H1 (cell line): ENCODE results near the gene MMAB. TPM values are rescaled to one million over a fixed set of nuclear protein-coding genes. Genes with fewer than 3 reads are reported as not detected.

ENCODE experiments used
- ASH2L ChIP-seq: fragments of 200-600, 300-600 bp; sonication (generic); IDR thresholded peaks from one replicate; pipeline ENCODE4 v1.7.1; 2017; ENCODE audit warnings: low read length
- CHD1 ChIP-seq: IDR thresholded peaks from 2 replicates; pipeline ENCODE4 v1.6.1; 2012; ENCODE audit warnings: low read depth, low read length, improper control_type of control experiment
- CHD7 ChIP-seq: fragments of 300-600 bp; sonication (generic); IDR thresholded peaks from 2 replicates; pipeline ENCODE4 v1.7.1; 2012; ENCODE audit warnings: low read length, moderate library complexity, mild to moderate bottlenecking, inconsistent platforms; ENCODE audit not compliant: insufficient replicate concordance
- EGR1 ChIP-seq: IDR thresholded peaks from 2 replicates; pipeline ENCODE4 v1.6.1; 2011; ENCODE audit warnings: low read depth, low read length, borderline replicate concordance
- FOSL1 ChIP-seq: IDR thresholded peaks from 2 replicates; pipeline ENCODE4 v1.6.1; 2011; ENCODE audit warnings: mild to moderate bottlenecking, low read depth, low read length, moderate library complexity; ENCODE audit not compliant: insufficient read depth
- HDAC2 ChIP-seq, 2 experiments: fragments of 300-600 bp in 1 of 2; sonication (generic) in 1 of 2; IDR thresholded peaks; 2 replicates each; pipeline ENCODE4 v1.6.1; 2011 to 2012; ENCODE audit warnings: low read depth in 2 of 2, low read length in 2 of 2, mild to moderate bottlenecking in 2 of 2, moderate library complexity in 2 of 2, borderline replicate concordance in 1 of 2, inconsistent platforms in 1 of 2
- POLR2AphosphoS5 ChIP-seq: IDR thresholded peaks from 2 replicates; pipeline ENCODE4 v1.6.1; 2011; ENCODE audit warnings: low read depth, low read length
- RBBP5 ChIP-seq: IDR thresholded peaks from 2 replicates; pipeline ENCODE4 v1.7.1; 2012; ENCODE audit warnings: low read depth, mild to moderate bottlenecking, inconsistent platforms, low read length, moderate library complexity, borderline replicate concordance
- SAP30 ChIP-seq: fragments of 300-600 bp; sonication (generic); IDR thresholded peaks from 2 replicates; pipeline ENCODE4 v1.7.1; 2012; ENCODE audit warnings: low read length, moderate library complexity, mild to moderate bottlenecking, inconsistent platforms; ENCODE audit not compliant: insufficient read depth, insufficient replicate concordance
- TAF1 ChIP-seq: IDR thresholded peaks from 2 replicates; pipeline ENCODE4 v1.6.1; 2011; ENCODE audit warnings: mild to moderate bottlenecking, low read depth, low read length
- polyA plus RNA-seq, 7 experiments: library from polyadenylated mRNA; depleted of rRNA in 3 of 7; stranded (reverse) in 5 of 7; unstranded in 2 of 7; fragments of >200 nt in 5 of 7; fragments of 200-250 nt in 2 of 7; gene quantifications; 1 replicate in 5 of 7; 2 replicates in 1 of 7; 4 replicates in 1 of 7; pipeline versions ENCODE4 v1.2.1 to v1.2.3, GENCODE V29; 2011 to 2013; ENCODE audit warnings: missing spikeins in 2 of 7, mixed read lengths in 2 of 7
- total RNA-seq: library from RNA; stranded (reverse); fragmentation: NEBNext Ultra II Directional; extraction: Animal tissue kit (Norgen Biotek cat#: 25700); gene quantifications from 2 replicates; pipeline ENCODE4 v1.2.1, GENCODE V29; 2021

The MMAB gene
- total and polyA plus RNA-seq, 2 of the 8 experiments (the other 6 are each of a cell fraction or from before 2014, with no cell fraction given): 12.9 to 18.5 TPM

- no peak for TF ChIP-seq CHD7
- no peak for TF ChIP-seq POLR2AphosphoS5
- no peak for TF ChIP-seq RBBP5
- no peak for TF ChIP-seq HDAC2 (IDR thresholded peaks at IDR 0.05; ENCODE audit: borderline replicate concordance in 1 of 2, low read depth in 2 of 2, low read length in 2 of 2)
- no peak for TF ChIP-seq SAP30
- no peak for TF ChIP-seq TAF1
- TF ChIP-seq CHD1: no peak
- no peak for TF ChIP-seq EGR1
- TF ChIP-seq ASH2L: no peak
- no peak for TF ChIP-seq FOSL1
These were observed 25.0 kb downstream of the MMAB start (continued) for GRCh38 chr12:109548258-109548657.
